SK-N-SH (cell line): ENCODE results near the gene GC. TPM values are rescaled to one million over a fixed set of nuclear protein-coding genes. Genes with fewer than 3 reads are reported as not detected.
"Not testable (repeated sequence)": the region's sequence is repeated elsewhere in the genome, so short reads cannot be mapped to it uniquely, and the experiment has no call there.

Experiments
- CTCF ChIA-PET: fragments of 300-600, 350-600 bp; formaldehyde crosslinking; extraction: SDS; loops from one replicate; lab custom pipeline; 2021; lab: Yijun Ruan, JAX
- POLR2A ChIA-PET: fragments of 350-600 bp; sonication (Branson Sonifier 250); formaldehyde crosslinking; extraction: SDS; loops from one replicate; lab custom pipeline; 2020; ENCODE audit warnings: antibody characterized with exemption, inconsistent platforms; lab: Yijun Ruan, JAX
- DNase-seq: peaks from one replicate; pipeline ENCODE4 v3.0.0; 2012
- H2AFZ ChIP-seq: fragments of 200-600 bp; sonication (generic); 2 replicates; pipeline ENCODE4 v1.8.1; 2016; ENCODE audit warnings: antibody characterized with exemption, mild to moderate bottlenecking, low read depth
- H3F3A ChIP-seq: fragments of 200-600 bp; sonication (generic); replicated peaks from 2 replicates; pipeline ENCODE3; 2016; ENCODE audit warnings: antibody characterized with exemption, mild to moderate bottlenecking; ENCODE audit not compliant: insufficient read depth
- H3K27ac ChIP-seq, 2 experiments: fragments of 200-500 bp in 1 of 2; fragments of 200-600 bp in 1 of 2; sonication (Bioruptor generic) in 1 of 2; sonication (generic), shearing (Covaris generic) in 1 of 2; 2 replicates each; pipeline versions ENCODE4 v1.5.1 to v1.6.1; 2014 to 2016; ENCODE audit warnings: low read depth in 2 of 2, inconsistent platforms in 1 of 2, low read length in 1 of 2, mild to moderate bottlenecking in 1 of 2, mixed read lengths in 1 of 2
- H3K27me3 ChIP-seq: fragments of 200-600 bp; sonication (generic), shearing (Covaris generic); 2 replicates; pipeline ENCODE4 v1.6.1; 2016; ENCODE audit warnings: mixed run types; ENCODE audit not compliant: insufficient read depth
- H3K36me3 ChIP-seq, 2 experiments: fragments of 200-500 bp in 1 of 2; fragments of 200-600 bp in 1 of 2; sonication (Bioruptor generic) in 1 of 2; sonication (generic) in 1 of 2; replicated peaks in 1 of 2; 2 replicates each; pipeline versions ENCODE3 to v1.5.1; 2014 to 2016; ENCODE audit warnings: low read length in 1 of 2, mild to moderate bottlenecking in 1 of 2; ENCODE audit not compliant: insufficient read depth in 2 of 2, control insufficient read depth in 1 of 2
- H3K4me1 ChIP-seq, 2 experiments: fragments of 200-500 bp in 1 of 2; fragments of 200-600 bp in 1 of 2; sonication (Bioruptor generic) in 1 of 2; sonication (generic), shearing (Covaris generic) in 1 of 2; 2 replicates each; pipeline versions ENCODE4 v1.5.1 to v1.6.1; 2014 to 2016; ENCODE audit warnings: low read depth in 1 of 2, low read length in 1 of 2, mixed run types in 1 of 2; ENCODE audit not compliant: insufficient read depth in 2 of 2, control insufficient read depth in 1 of 2
- H3K4me2 ChIP-seq: fragments of 200-600 bp; sonication (generic), shearing (Covaris generic); 2 replicates; pipeline ENCODE4 v1.6.1; 2017; ENCODE audit warnings: mixed run types
- H3K4me3 ChIP-seq, 2 experiments: fragments of 200-500 bp in 1 of 2; fragments of 200-600 bp in 1 of 2; sonication (Bioruptor generic) in 1 of 2; sonication (generic), shearing (Covaris generic) in 1 of 2; 2 replicates each; pipeline versions ENCODE4 v1.5.1 to v1.8.1; 2014 to 2016; ENCODE audit warnings: low read depth in 2 of 2, inconsistent platforms in 1 of 2, low read length in 1 of 2, mild to moderate bottlenecking in 1 of 2, mixed read lengths in 1 of 2, moderate library complexity in 1 of 2
- H3K79me2 ChIP-seq: fragments of 200-600 bp; sonication (generic); 2 replicates; pipeline ENCODE4 v1.8.1; 2017; ENCODE audit warnings: mild to moderate bottlenecking; ENCODE audit not compliant: insufficient read depth
- H3K9ac ChIP-seq: fragments of 200-600 bp; sonication (generic); 2 replicates; pipeline ENCODE4 v1.6.1; 2017; ENCODE audit warnings: mixed run types
- H3K9me2 ChIP-seq: fragments of 200-600 bp; sonication (generic); 2 replicates; pipeline ENCODE4 v1.6.1; 2017; ENCODE audit warnings: mixed run types
- H3K9me3 ChIP-seq: fragments of 200-600 bp; sonication (generic); 2 replicates; pipeline ENCODE4 v1.6.1; 2017; ENCODE audit warnings: mixed run types, mild to moderate bottlenecking, moderate library complexity
- H4K20me1 ChIP-seq: fragments of 200-600 bp; sonication (generic); 2 replicates; pipeline ENCODE4 v1.6.1; 2017; ENCODE audit warnings: mild to moderate bottlenecking, mixed run types; ENCODE audit not compliant: insufficient read depth
- FOXM1 ChIP-seq: IDR thresholded peaks from 2 replicates; pipeline ENCODE4 v1.4.0; 2012; ENCODE audit warnings: low read depth, mild to moderate bottlenecking
- GABPA ChIP-seq: IDR thresholded peaks from 2 replicates; pipeline ENCODE4 v1.4.0; 2012; ENCODE audit warnings: low read depth, mild to moderate bottlenecking
- JUND ChIP-seq: IDR thresholded peaks from 2 replicates; pipeline ENCODE4 v1.4.0; 2012
- RCOR1 ChIP-seq: fragments of 150-350 bp; IDR thresholded peaks from 2 replicates; pipeline ENCODE4 v1.6.1; 2017; ENCODE audit warnings: antibody characterized with exemption, low read length
- RXRA ChIP-seq: IDR thresholded peaks from 2 replicates; pipeline ENCODE4 v1.4.0; 2012; ENCODE audit warnings: low read depth, mild to moderate bottlenecking, borderline replicate concordance
- SIN3A ChIP-seq: IDR thresholded peaks from 2 replicates; pipeline ENCODE4 v1.6.1; 2012; ENCODE audit warnings: low read depth, mild to moderate bottlenecking, low read length, moderate library complexity, borderline replicate concordance
- TAF1 ChIP-seq: IDR thresholded peaks from 2 replicates; pipeline ENCODE4 v1.6.1; 2012; ENCODE audit warnings: low read depth, mild to moderate bottlenecking, low read length, moderate library complexity, borderline replicate concordance
- WGBS: methylation state at CpG from one replicate; pipeline ENCODE4 v1.1.6; 2017; ENCODE audit warnings: low lambda C conversion rate; 5-methylcytosine and 5-hydroxymethylcytosine counted together
- polyA plus RNA-seq, 3 experiments: library from polyadenylated mRNA; depleted of rRNA; stranded (reverse); fragments of >200 nt; gene quantifications; 2 replicates each; pipeline ENCODE4 v1.2.3, GENCODE V29; 2012
- TF ChIP-seq, protein P1 (sequence below): IDR thresholded peaks from 2 replicates; pipeline ENCODE4 v1.4.0; 2012; ENCODE audit warnings: low read depth
- TF ChIP-seq, protein P2 (sequence below): IDR thresholded peaks from 2 replicates; pipeline ENCODE4; 2012
- TF ChIP-seq, protein P3 (sequence below): IDR thresholded peaks from 2 replicates; pipeline ENCODE4 v1.4.0; 2012; ENCODE audit warnings: low read depth, borderline replicate concordance
- TF ChIP-seq, protein P4 (sequence below): fragments of 150-350 bp; IDR thresholded peaks from 2 replicates; pipeline ENCODE4 v1.6.1; 2016; ENCODE audit warnings: mild to moderate bottlenecking, low read depth, low read length

Gene GC
- polyA plus RNA-seq, 1 of the 3 experiments (the other 2 are of a cell fraction) = not detected

DNA sequence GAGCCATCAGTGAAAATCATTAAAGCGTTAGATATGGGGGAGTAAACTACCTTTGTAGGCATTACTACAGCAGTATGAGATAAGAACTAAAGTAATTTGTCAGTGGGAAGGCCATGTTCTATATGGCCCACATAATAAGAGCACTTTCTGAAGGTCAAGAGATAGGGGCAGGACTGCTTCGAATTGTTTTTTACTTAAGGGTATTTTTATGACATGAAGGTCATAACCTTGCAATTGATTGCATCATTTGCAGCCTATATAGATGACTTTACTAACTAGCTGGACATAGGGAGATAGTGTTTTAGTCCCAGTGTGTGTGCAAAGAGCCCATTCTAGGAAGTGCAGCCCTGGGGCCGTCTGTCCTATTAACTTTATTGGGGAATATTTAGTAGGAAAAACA is 23.6 kb upstream of the GC start (continued):
- TF ChIP-seq TAF1 (no peak), FOXM1 (no peak)
- TF ChIP-seq, protein P1, sequence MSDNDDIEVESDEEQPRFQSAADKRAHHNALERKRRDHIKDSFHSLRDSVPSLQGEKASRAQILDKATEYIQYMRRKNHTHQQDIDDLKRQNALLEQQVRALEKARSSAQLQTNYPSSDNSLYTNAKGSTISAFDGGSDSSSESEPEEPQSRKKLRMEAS = no peak
- TF ChIP-seq, protein P2, sequence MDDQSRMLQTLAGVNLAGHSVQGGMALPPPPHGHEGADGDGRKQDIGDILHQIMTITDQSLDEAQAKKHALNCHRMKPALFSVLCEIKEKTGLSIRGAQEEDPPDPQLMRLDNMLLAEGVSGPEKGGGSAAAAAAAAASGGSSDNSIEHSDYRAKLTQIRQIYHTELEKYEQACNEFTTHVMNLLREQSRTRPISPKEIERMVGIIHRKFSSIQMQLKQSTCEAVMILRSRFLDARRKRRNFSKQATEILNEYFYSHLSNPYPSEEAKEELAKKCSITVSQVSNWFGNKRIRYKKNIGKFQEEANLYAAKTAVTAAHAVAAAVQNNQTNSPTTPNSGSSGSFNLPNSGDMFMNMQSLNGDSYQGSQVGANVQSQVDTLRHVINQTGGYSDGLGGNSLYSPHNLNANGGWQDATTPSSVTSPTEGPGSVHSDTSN = no peak
- TF ChIP-seq, protein P3, sequence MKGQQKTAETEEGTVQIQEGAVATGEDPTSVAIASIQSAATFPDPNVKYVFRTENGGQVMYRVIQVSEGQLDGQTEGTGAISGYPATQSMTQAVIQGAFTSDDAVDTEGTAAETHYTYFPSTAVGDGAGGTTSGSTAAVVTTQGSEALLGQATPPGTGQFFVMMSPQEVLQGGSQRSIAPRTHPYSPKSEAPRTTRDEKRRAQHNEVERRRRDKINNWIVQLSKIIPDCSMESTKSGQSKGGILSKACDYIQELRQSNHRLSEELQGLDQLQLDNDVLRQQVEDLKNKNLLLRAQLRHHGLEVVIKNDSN = no peak

DNA sequence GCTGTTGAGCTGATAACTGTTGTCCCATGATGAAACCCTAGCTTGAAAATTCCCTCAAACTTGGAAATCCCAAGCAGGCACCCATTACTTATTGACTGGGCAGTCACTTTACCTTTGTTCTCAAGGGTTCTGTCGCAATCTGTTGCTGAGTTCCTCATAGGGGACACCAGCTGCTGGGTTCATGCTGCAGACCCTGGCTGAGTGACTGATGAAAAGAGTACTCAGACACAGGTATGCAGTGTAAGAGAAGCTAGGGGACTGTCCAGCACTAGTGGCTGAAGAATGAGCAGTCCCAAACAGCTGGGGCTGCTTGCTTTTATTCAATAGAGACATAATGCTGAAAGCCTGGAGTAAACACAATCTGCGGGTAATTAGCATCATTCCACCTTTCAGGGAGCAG is 21.4 kb upstream of the GC start:
- H4K20me1 ChIP-seq, H2AFZ ChIP-seq, H3K4me1 ChIP-seq, H3K9ac ChIP-seq, H3K27me3 ChIP-seq, CTCF ChIA-PET, H3K36me3 ChIP-seq, H3K27ac ChIP-seq, H3F3A ChIP-seq, POLR2A ChIA-PET, H3K79me2 ChIP-seq, DNase-seq, H3K9me3 ChIP-seq, H3K4me2 ChIP-seq, H3K4me3 ChIP-seq, H3K9me2 ChIP-seq: not testable (repeated sequence)
- 0% methylated on average over 1 of the region's 2 CpGs for WGBS

DNA sequence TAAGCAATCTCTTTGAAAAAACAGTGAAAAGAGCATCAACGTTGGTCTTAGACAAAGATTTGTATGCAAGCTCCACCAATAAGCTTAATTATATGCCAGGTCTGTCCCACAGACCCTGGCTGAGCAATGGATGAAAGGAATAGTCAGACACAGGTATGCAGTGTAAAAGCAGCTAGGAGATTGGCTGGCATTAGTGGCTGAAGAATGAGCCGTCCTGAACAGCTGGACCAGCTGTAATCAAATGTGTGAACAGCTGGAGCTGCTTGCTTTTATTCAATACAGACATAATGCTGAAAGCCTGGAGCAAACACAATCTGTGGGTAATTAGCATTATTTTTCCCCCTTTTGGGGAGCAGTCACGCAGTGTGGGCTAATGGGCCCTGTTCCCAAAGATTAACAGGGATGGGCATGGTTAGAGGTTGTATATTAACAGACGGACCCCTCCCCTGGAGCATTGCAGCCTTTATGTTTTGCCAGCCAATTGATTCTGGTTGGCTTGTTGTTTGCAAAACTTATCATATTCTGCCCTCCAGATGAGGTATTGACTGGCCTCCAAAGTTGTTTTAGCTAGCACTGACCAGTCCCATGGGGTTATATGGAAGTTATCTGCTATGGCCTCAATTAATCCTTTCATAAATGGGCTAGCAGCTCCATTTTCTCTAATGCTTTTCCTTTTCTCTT is 20.3 kb upstream of the GC start:
- H3K27ac ChIP-seq, H3K9ac ChIP-seq, H2AFZ ChIP-seq, H3K9me3 ChIP-seq, POLR2A ChIA-PET, CTCF ChIA-PET, H3K27me3 ChIP-seq, H3F3A ChIP-seq, DNase-seq, H3K4me2 ChIP-seq, H3K4me1 ChIP-seq, H4K20me1 ChIP-seq, H3K36me3 ChIP-seq, H3K9me2 ChIP-seq, H3K79me2 ChIP-seq, H3K4me3 ChIP-seq: not testable (repeated sequence)
- 0% methylated on average over 4 of the region's 4 CpGs for WGBS

DNA sequence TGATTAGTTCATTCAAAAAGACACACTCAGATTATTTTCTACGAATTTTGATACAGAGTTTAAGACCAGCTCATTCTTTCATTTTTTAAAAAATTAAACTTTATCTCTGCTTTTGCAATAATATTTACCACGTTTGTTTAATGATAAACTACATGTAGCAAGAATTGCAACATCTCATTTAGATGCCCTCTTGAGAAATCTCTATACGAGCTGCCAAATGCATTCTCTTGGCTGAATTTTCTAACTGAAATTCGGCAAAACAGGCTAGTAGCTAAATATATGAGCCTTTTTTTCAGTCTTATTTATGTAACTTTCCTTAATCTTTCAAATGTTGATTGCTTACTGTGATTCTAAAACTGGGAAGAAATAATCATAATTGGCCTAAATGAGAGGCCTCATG is 2.1 kb upstream of the GC start:
- 3% methylated on average over 4 of the region's 4 CpGs for WGBS
- no peak for DNase-seq
- Histone ChIP-seq H4K20me1 (no peaks in the 10 kb centered on the region), H3K27ac (no peak overlapping the region), H3K9ac (no peak overlapping the region), H3K9me3 (no peaks in the 10 kb centered on the region), H3F3A (no peaks in the 10 kb centered on the region), H3K27me3 (no peaks in the 10 kb centered on the region), H3K36me3 (no peaks in the 10 kb centered on the region), H3K4me3 (no peak overlapping the region), H2AFZ (no peak overlapping the region), H3K79me2 (no peaks in the 10 kb centered on the region), H3K9me2 (no peaks in the 10 kb centered on the region), H3K4me1 (no peaks in the 10 kb centered on the region), H3K4me2 (no peak overlapping the region)
- CTCF ChIA-PET = no interaction called here
- TF ChIP-seq RXRA (no peak), RCOR1 (no peak), JUND (no peak), FOXM1 (no peak), GABPA (no peak), SIN3A (no peak)
- TF ChIP-seq, protein P4, sequence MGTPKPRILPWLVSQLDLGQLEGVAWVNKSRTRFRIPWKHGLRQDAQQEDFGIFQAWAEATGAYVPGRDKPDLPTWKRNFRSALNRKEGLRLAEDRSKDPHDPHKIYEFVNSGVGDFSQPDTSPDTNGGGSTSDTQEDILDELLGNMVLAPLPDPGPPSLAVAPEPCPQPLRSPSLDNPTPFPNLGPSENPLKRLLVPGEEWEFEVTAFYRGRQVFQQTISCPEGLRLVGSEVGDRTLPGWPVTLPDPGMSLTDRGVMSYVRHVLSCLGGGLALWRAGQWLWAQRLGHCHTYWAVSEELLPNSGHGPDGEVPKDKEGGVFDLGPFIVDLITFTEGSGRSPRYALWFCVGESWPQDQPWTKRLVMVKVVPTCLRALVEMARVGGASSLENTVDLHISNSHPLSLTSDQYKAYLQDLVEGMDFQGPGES = no peak
- POLR2A ChIA-PET = no interaction called here
